Cardiac fibroblast (primary cell): Measurements from ENCODE around the gene AKAP13.
"Not testable (repeated sequence)": the region's sequence is repeated elsewhere in the genome, so short reads cannot be mapped to it uniquely, and the experiment has no call there.

Experiments
- DNase-seq, 2 donors: peaks; one replicate each; pipeline versions ENCODE4 v3.0.0 to v3.0.0-alpha.2; 2010; ENCODE audit warnings: low read depth in 2 of 2
- H3K4me3 ChIP-seq, 2 donors: replicated peaks in 1 of 2; 1 replicate in 1 of 2; 2 replicates in 1 of 2; pipeline ENCODE4 v1.5.1; 2011; ENCODE audit warnings: low read depth in 2 of 2, low read length in 2 of 2, mild to moderate bottlenecking in 2 of 2, moderate library complexity in 1 of 2
- CTCF ChIP-seq: IDR thresholded peaks from one replicate; pipeline ENCODE4 v1.5.1; 2011; ENCODE audit warnings: low read depth, mild to moderate bottlenecking, low read length, inconsistent platforms

The AKAP13 gene

GRCh38 chr15:85652457-85652856 lies 272.1 kb downstream of the AKAP13 start:
- DNase-seq: no peak
- TF ChIP-seq CTCF: no peak
- no peak overlapping the region for H3K4me3 ChIP-seq

- TF ChIP-seq CTCF: no peak
- DNase-seq: no peak
- H3K4me3 ChIP-seq: no peak overlapping the region
These were observed 276.7 kb downstream of the AKAP13 start for GRCh38 chr15:85657132-85657531.

- no peak for TF ChIP-seq CTCF
- H3K4me3 ChIP-seq: no peak overlapping the region
- DNase-seq: no peak
These were observed 278.4 kb downstream of the AKAP13 start for GRCh38 chr15:85658816-85659215.

- no peak for DNase-seq
- no peak overlapping the region for H3K4me3 ChIP-seq
- TF ChIP-seq CTCF: no peak
These were observed 281.5 kb downstream of the AKAP13 start for GRCh38 chr15:85661859-85662258.

- DNase-seq, H3K4me3 ChIP-seq: not testable (repeated sequence)
These were observed 285.3 kb downstream of the AKAP13 start for GRCh38 chr15:85665677-85666076.

- no peak for TF ChIP-seq CTCF
- DNase-seq: peak; percentile 99
- no peak overlapping the region for H3K4me3 ChIP-seq
These were observed 287.4 kb downstream of the AKAP13 start for GRCh38 chr15:85667491-85668424.

GRCh38 chr15:85671156-85671555 lies 290.8 kb downstream of the AKAP13 start:
- no peak overlapping the region for H3K4me3 ChIP-seq
- TF ChIP-seq CTCF: no peak
- no peak for DNase-seq
